Measurements from ENCODE around the gene RAB3IL1. TPM values are rescaled to one million over a fixed set of nuclear protein-coding genes. Genes with fewer than 3 reads are reported as not detected.

The RAB3IL1 gene
- total RNA-seq, 2 donors from 2014 or later = 3.7 to 5.9 TPM

DNA sequence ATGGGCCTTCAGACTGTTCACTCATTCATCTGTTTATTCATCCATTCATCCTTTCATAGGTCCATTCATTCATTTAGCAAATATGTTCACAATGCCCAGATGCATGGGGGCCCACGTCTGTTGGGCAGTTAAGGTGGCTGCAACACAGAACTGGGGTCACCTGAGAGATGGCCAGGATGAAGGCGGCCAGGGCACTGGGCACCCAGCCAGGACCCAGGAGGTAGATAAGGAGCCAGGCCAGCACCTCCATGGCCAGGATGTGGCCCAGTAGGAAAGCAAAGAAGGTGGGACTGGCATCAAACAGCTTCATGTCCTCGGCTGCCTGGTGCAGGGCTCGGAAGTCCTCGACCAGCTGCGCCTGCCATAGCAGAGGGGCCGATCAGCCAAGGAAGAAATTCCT, 38.2 kb downstream of the RAB3IL1 start:
- TF ChIP-seq, protein P1, sequence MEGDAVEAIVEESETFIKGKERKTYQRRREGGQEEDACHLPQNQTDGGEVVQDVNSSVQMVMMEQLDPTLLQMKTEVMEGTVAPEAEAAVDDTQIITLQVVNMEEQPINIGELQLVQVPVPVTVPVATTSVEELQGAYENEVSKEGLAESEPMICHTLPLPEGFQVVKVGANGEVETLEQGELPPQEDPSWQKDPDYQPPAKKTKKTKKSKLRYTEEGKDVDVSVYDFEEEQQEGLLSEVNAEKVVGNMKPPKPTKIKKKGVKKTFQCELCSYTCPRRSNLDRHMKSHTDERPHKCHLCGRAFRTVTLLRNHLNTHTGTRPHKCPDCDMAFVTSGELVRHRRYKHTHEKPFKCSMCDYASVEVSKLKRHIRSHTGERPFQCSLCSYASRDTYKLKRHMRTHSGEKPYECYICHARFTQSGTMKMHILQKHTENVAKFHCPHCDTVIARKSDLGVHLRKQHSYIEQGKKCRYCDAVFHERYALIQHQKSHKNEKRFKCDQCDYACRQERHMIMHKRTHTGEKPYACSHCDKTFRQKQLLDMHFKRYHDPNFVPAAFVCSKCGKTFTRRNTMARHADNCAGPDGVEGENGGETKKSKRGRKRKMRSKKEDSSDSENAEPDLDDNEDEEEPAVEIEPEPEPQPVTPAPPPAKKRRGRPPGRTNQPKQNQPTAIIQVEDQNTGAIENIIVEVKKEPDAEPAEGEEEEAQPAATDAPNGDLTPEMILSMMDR (IDR thresholded peaks at IDR 0.05) = no peak
- H3K4me1 ChIP-seq = no peaks in the 10 kb centered on the region
- H3K36me3 ChIP-seq = no peaks in the 10 kb centered on the region
- DNase-seq = no peak
- H3K9me3 ChIP-seq = no peaks in the 10 kb centered on the region
- intact Hi-C loops (cut with DNase I) = loop anchor here (10.0 kb wide), 1 partner anchor 74 kb away; no protein-coding TSS in a partner anchor
- no peak overlapping the region for H3K4me3 ChIP-seq
- H3K27ac ChIP-seq = no peak overlapping the region
- no peaks in the 10 kb centered on the region for H3K27me3 ChIP-seq
- H3K9ac ChIP-seq (ENCODE audit: low read depth in 2 of 2, low read length in 2 of 2) = no peak overlapping the region

DNA sequence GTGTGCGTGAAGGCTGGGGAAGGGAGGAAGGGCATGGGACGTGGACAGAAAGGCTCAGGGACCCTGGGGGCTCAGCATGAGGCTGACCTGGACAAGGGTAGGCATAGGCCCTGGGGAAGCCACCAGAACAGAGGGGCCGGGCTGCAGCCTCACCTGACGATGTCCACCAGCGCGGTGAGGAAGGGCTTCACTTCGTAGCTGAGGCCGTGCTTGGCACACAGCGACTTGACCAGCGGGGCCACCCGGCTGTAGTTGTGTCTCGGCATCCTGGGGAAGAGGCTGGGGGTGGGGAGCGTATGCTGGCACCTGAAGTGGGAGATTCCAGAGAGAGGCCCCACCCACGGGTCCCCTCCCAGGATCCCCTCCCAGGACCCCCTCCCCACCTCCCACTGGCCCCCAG, 41.7 kb downstream of the RAB3IL1 start:
- TF ChIP-seq, protein P1 (IDR thresholded peaks at IDR 0.05) = no peak
- no peak for DNase-seq
- Histone ChIP-seq H3K4me1 (no peaks in the 10 kb centered on the region), H3K27ac (no peak overlapping the region), H3K9ac (ENCODE audit: low read depth in 2 of 2, low read length in 2 of 2) (no peak overlapping the region), H3K9me3 (no peaks in the 10 kb centered on the region), H3K4me3 (no peak overlapping the region), H3K27me3 (no peaks in the 10 kb centered on the region), H3K36me3 (no peaks in the 10 kb centered on the region)
- intact Hi-C loops (cut with DNase I) = loop anchor here (10.0 kb wide), 1 partner anchor 71 kb away; no protein-coding TSS in a partner anchor

DNA sequence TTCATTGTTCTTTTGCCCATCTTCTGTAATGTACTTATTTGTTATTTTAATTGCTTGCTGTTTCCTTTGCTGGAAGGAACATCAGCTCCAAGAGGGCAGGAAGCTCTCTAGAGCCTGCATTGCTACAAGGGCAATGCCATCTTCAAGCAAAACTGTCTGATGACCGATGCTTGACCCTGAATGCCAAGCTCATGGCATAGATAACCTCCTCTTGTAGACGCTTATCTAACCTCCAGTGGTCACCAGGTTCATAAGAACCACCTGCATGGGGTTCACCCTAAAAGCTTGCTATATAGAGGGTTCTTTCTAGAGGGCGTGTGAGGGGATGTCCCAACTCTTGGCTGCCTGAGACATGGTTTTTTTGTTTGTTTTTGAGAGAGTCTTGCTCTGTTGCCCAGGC, 42.5 kb downstream of the RAB3IL1 start:
- no peaks in the 10 kb centered on the region for H3K27me3 ChIP-seq
- no peak for DNase-seq
- no peaks in the 10 kb centered on the region for H3K9me3 ChIP-seq
- TF ChIP-seq, protein P1 (IDR thresholded peaks at IDR 0.05) = no peak
- no peak overlapping the region for H3K27ac ChIP-seq
- H3K9ac ChIP-seq (ENCODE audit: low read depth in 2 of 2, low read length in 2 of 2) = no peak overlapping the region
- no peaks in the 10 kb centered on the region for H3K4me1 ChIP-seq
- H3K36me3 ChIP-seq = no peaks in the 10 kb centered on the region
- intact Hi-C loops (cut with DNase I) = loop anchor here (10.0 kb wide), 1 partner anchor 70 kb away; no protein-coding TSS in a partner anchor
- no peak overlapping the region for H3K4me3 ChIP-seq

DNA sequence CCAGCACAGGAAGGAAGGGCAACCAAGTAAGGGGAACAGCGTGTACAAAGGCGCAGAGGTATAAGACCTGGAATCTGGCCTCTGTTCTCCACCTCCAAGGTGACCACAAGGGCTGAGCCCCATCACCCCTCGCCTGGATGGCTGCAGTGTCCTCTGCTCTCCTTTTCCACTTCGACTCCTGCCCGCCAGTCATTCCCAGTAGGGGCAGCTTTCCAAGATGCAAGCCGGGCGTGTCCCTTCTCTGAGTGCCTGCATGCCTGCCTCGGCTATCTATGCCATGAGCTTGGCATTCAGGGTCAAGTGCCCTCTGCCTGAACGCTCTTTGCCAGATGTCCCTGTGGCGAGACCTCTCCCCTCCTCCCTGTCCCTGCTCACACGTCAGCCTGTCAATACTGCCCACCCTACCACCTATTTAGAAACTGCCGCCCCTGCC, 43.0 kb downstream of the RAB3IL1 start:
- Histone ChIP-seq H3K9ac (ENCODE audit: low read depth in 2 of 2, low read length in 2 of 2) (no peak overlapping the region), H3K36me3 (no peaks in the 10 kb centered on the region), H3K4me1 (no peaks in the 10 kb centered on the region), H3K27ac (no peak overlapping the region), H3K9me3 (no peaks in the 10 kb centered on the region), H3K4me3 (no peak overlapping the region), H3K27me3 (no peaks in the 10 kb centered on the region)
- no peak for DNase-seq
- intact Hi-C loops (cut with DNase I) = loop anchor here (10.0 kb wide), 1 partner anchor 70 kb away; no protein-coding TSS in a partner anchor
- TF ChIP-seq, protein P1 (IDR thresholded peaks at IDR 0.05) = no peak

DNA sequence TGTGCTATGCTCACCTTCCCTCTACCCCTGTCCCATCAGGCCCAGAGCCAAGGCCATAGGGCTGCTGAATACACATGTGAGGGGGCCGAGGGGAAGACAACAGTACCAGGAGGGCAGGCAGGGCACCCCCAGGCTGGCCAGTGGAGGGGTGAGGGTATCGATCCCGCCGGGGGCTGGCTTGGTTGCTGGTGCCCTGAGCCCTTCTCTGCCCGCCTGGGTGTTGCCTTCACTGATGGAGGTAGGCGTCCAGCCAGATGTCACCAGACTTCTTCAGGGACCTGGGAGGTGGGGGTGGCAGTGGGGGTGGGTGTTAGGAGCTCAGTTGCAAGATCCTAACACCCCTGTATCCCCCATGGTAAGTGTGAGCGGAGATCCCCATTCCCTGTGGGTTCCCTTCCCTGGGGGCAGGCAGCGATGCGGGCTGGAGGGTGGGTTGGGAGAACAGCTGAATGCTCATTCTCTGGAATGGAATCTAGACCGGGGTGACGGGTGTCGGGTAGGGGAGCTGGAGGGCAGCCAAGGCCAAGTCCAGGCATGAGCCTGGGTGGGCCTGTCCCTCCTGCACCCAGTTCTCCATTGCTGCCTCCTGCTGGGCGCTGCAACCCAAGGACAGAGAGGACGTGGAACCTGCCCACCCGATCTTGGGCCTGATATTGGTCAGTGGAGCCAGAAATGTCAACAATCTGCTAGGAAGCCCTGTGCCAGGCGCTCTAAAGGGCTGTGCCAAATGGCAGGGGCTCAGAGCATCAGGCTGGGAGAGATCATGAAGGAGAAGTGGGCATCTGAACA, 43.6 kb downstream of the RAB3IL1 start:
- H3K4me1 ChIP-seq = no peaks in the 10 kb centered on the region
- H3K4me3 ChIP-seq = no peak overlapping the region
- no peak for DNase-seq
- H3K9ac ChIP-seq (ENCODE audit: low read depth in 2 of 2, low read length in 2 of 2) = no peak overlapping the region
- no peak overlapping the region for H3K27ac ChIP-seq
- H3K9me3 ChIP-seq = no peaks in the 10 kb centered on the region
- H3K27me3 ChIP-seq = no peaks in the 10 kb centered on the region
- H3K36me3 ChIP-seq = no peaks in the 10 kb centered on the region
- intact Hi-C loops (cut with DNase I) = loop anchor here (10.0 kb wide), 1 partner anchor 69 kb away; no protein-coding TSS in a partner anchor
- TF ChIP-seq, protein P1 (IDR thresholded peaks at IDR 0.05) = no peak
